SH-SY5Y (cell line): ENCODE results near the gene ISL2.

Source experiments
- GATA2 ChIP-seq: IDR thresholded peaks from 2 replicates; pipeline ENCODE4 v1.6.1; 2011; ENCODE audit warnings: mild to moderate bottlenecking, low read depth, low read length
- GATA3 ChIP-seq: IDR thresholded peaks from 2 replicates; pipeline ENCODE4 v1.6.1; 2011; ENCODE audit warnings: low read depth, mild to moderate bottlenecking, low read length, moderate library complexity

GRCh38 chr15:76342058-76342381 is 5.4 kb downstream of the ISL2 start:
- TF ChIP-seq GATA2 (no peak), GATA3 (no peak)
